NCI-H526 treated with DMSO at 0.1 percent for 48 hours (cell line): ENCODE measurements around the gene GUK1.

ENCODE experiments used
- DNase-seq: peaks from one replicate; lab custom pipeline; 2025; lab: John Stamatoyannopoulos, UW

GUK1 gene

GRCh38 chr1:228131766-228132165 is 8.3 kb upstream of the GUK1 start:
- no peak for DNase-seq

- DNase-seq: no peak
These were observed 5.5 kb upstream of the GUK1 start for GRCh38 chr1:228134591-228134990.

DNA sequence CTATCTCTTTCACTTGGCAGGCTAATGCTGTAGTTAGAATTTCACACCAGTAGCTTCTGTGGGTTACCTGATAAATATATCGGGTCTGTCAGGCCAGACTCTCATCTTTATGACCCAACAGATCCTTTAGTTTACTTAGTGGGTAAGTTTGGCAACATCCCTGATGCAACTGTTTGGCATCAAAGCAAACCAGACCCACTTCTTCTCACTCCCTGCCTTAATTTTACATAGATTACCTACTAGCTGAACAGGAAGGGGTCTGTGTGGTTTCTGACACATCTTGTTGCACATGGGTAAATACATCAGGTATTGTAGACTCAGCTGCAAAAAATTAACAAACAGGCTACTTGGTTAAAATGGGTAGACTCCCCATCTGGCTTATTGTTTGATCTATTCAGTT is 3.2 kb upstream of the GUK1 start:
- DNase-seq: no peak

DNA sequence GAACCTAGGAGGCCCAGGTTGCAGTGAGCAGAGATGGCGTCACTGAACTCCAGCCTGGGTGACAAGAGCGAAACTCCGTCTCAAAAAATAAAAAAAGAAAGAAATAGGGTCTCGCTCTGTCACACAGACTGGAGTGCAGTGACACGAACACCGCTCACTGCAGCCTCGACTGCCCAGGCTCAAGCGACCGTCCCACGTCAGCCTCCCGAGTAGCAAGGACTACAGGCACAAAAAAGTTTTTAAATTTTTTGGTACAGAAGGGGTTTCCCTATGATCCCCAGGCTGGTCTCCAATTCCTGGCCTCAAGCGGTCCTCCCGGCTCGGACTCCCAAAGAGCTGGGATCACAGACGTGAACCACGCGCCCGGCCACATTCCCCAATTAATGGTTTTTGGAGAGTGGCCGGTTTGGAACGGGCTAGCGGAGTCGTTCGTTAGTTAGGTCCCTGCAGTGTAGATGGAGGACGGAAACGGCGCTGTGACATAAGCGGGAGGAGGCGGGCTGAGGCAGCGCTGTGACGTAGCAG is 611 bp upstream of the GUK1 start:
- no peak for DNase-seq

- no peak for DNase-seq
These were observed 696 bp downstream of the GUK1 start for GRCh38 chr1:228140724-228141225.

- DNase-seq: no peak
These were observed 1.4 kb downstream of the GUK1 start for GRCh38 chr1:228141226-228142044.

- no peak for DNase-seq
These were observed 2.1 kb downstream of the GUK1 start for GRCh38 chr1:228142155-228142691.

DNA sequence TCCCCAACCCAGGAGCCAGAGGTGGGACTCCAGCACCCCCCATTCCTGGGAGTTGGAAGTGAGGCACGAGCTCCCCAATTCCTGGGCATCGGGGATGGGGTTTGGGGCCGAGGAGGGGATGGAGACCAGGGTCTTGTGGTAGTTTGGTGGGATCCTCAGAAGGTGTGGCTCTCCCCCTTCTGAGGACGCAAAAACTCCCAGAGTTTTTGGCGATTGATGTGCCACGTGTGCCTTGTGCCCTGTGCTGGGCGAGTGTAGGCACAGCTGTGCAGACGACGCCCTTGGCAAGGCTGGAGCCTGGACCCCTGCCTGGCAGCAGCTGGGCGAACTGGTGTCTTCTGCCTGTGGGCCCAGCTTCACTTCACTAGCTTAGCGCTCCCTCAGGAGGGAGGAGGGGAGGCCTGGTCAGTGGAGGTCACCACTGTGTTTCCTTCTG is 2.6 kb downstream of the GUK1 start:
- no peak for DNase-seq

- no peak for DNase-seq
These were observed 3.6 kb downstream of the GUK1 start for GRCh38 chr1:228143480-228144192.

- DNase-seq: no peak
These were observed 4.3 kb downstream of the GUK1 start for GRCh38 chr1:228144193-228144992.

DNA sequence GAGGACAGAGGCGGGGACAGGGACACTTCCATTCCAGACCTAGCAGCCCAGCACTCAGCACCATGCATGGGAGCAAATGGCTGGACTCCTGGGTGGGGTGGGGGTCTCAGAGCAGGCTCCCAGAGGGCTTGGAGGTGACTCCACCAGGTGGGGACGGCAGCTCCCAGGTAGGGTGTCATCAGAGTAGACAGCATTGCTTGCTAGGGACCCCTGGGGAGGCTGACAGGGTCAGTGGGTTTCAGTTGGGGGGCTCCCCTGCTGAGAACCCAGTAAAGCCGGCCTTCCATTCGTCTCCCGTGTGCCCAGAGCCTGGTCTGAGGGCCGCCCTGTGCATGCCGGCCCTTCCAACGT is 4.9 kb downstream of the GUK1 start:
- no peak for DNase-seq

- no peak for DNase-seq
These were observed 5.7 kb downstream of the GUK1 start for GRCh38 chr1:228145463-228146416.

GRCh38 chr1:228146417-228147150 is 6.5 kb downstream of the GUK1 start:
- no peak for DNase-seq

DNA sequence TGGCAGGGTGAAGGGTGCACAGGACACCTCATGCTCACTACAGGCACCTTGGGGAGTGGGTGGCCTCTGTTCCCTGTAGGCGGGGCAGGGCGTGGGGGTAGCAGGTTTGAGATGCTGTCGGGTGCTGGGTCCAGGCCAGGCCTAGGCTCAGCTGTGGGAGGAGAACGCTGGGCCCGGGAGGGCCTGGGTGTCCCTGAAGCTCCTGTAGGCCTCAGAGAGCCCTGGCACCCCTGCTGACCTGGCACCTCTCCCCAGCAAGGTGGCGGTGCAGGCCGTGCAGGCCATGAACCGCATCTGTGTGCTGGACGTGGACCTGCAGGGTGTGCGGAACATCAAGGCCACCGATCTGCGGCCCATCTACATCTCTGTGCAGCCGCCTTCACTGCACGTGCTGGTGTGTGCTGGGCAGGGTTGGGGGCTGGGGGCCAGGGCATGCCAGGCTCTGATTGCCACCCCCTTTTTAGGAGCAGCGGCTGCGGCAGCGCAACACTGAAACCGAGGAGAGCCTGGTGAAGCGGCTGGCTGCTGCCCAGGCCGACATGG is 7.1 kb downstream of the GUK1 start:
- no peak for DNase-seq

GRCh38 chr1:228147768-228148167 is 7.7 kb downstream of the GUK1 start:
- DNase-seq: no peak

DNA sequence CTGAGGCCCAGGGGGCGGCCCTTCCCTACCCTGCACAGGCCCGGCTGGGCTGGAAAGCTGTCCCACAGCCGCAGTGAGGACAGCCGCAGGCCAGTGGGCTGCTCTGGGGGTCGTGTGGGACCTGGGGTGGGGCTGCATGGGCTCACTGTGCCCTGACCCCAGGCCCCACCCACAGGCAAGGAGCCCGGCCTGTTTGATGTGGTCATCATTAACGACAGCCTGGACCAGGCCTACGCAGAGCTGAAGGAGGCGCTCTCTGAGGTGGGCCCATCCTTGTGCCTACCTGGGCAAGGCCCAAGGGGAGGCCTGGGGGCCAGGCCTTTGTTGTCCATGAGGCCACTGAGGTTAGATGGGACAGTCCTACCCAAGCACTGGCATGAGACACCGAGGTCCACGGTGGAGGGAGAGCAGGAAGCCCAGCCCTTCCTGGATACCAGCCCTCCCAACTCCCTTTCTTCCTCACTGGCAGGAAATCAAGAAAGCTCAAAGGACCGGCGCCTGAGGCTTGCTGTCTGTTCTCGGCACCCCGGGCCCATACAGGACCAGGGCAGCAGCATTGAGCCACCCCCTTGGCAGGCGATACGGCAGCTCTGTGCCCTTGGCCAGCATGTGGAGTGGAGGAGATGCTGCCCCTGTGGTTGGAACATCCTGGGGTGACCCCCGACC is 8.2 kb downstream of the GUK1 start:
- no peak for DNase-seq

DNA sequence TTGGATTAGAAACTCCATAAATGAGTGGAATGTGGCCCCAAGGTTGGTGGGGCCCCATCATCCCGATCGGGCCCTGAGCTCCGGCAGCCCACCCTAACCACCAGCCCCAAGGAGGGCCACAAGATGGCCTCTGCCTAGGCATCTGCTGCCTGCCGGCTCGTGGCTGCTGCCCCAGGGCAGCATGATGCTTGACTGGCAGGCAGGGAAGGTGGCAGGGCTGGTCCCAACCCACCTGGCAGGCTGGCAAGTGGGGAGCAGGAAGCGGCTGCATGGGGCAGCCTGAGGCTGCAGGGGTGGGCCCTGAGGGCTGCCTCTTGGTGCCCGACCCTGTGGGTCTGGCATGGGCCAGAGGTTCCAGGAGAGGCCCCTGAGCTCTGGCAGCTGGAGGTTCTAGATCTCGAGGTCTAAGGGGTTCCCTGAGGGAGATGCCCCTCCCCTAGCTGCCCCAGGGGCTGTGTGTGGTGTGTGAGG is 8.9 kb downstream of the GUK1 start:
- no peak for DNase-seq

DNA sequence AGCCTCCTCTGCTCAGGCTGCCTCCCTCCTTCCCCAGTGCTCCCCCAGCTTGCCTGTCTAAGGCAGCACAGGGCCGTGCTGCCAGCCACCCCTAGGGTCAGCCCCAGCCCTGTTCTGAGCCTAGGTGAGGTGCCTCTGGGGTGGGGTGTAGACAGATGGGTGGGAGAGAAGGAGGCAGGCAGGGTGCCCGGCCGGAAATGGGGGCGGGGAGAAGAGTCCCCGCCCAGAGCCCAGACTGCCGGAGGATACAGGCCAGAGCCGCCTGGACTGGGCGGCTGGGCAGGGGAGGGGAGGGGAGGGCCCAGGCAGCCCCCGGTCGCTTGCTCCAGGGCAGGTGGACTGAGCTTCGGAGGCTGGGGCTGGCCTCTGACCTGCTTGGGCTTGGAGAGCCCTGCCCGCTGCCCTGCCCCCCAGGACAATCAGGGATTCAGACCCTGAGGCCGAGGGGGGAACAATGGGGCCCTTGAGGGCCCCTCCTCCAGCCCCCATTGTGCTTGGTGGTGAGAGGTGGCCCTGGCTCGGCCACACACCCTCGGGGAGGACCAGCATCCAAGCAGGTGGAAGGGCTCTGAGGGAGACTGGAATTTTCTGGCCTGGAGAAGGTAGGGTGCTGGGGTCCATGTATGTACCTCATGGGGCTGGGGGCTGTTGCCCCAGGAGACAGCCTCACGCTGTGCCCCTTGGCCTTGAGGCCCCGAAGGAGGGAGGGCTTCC is 9.5 kb downstream of the GUK1 start, which contains the start of gene GJC2:
Gene GJC2, plus strand, starts transcription at position 525 of the 714 bp plus-strand sequence. CDS start 7,829 bp downstream, outside the sequence.
- DNase-seq: no peak
